ENCODE results near the gene ME3.

Gene ME3

GRCh38 chr11:86514453-86514852 is 158.0 kb downstream of the ME3 start:
- DNase-seq (ENCODE audit: low read depth in 2 of 2): no peak

- no peak for DNase-seq (ENCODE audit: low read depth in 2 of 2)
Observed at GRCh38 chr11:86513746-86514373, 158.6 kb downstream of the ME3 start.

- no peak for DNase-seq (ENCODE audit: low read depth in 2 of 2)
Observed at GRCh38 chr11:86513138-86513537, 159.3 kb downstream of the ME3 start.

- DNase-seq (ENCODE audit: low read depth in 2 of 2): no peak
Observed at GRCh38 chr11:86511086-86511551, 161.3 kb downstream of the ME3 start.

- no peak for DNase-seq (ENCODE audit: low read depth in 2 of 2)
Observed at GRCh38 chr11:86510674-86511073, 161.7 kb downstream of the ME3 start.

- DNase-seq (ENCODE audit: low read depth in 2 of 2): no peak
Observed at GRCh38 chr11:86510097-86510496, 162.3 kb downstream of the ME3 start.

GRCh38 chr11:86509588-86509974 is 162.8 kb downstream of the ME3 start:
- DNase-seq (ENCODE audit: low read depth in 2 of 2): no peak

GRCh38 chr11:86508604-86509587 is 163.5 kb downstream of the ME3 start:
- DNase-seq (ENCODE audit: low read depth in 2 of 2): no peak

GRCh38 chr11:86507249-86507845 is 165.1 kb downstream of the ME3 start:
- no peak for DNase-seq (ENCODE audit: low read depth in 2 of 2)

- no peak for DNase-seq (ENCODE audit: low read depth in 2 of 2)
Observed at GRCh38 chr11:86506235-86506634, 166.2 kb downstream of the ME3 start.

GRCh38 chr11:86503131-86503530 is 169.3 kb downstream of the ME3 start:
- no peak for DNase-seq (ENCODE audit: low read depth in 2 of 2)

GRCh38 chr11:86502137-86502642 is 170.2 kb downstream of the ME3 start:
- DNase-seq (ENCODE audit: low read depth in 2 of 2): no peak

GRCh38 chr11:86500500-86501140 is 171.8 kb downstream of the ME3 start:
- no peak for DNase-seq (ENCODE audit: low read depth in 2 of 2)

GRCh38 chr11:86499723-86500129 is 172.7 kb downstream of the ME3 start:
- DNase-seq (ENCODE audit: low read depth in 2 of 2): no peak

- DNase-seq (ENCODE audit: low read depth in 2 of 2): no peak
Observed at GRCh38 chr11:86497836-86498235, 174.6 kb downstream of the ME3 start.

GRCh38 chr11:86497310-86497709 is 175.1 kb downstream of the ME3 start:
- no peak for DNase-seq (ENCODE audit: low read depth in 2 of 2)

- no peak for DNase-seq (ENCODE audit: low read depth in 2 of 2)
Observed at GRCh38 chr11:86495351-86495750, 177.1 kb downstream of the ME3 start.

GRCh38 chr11:86492370-86493010 is 179.9 kb downstream of the ME3 start:
- DNase-seq (ENCODE audit: low read depth in 2 of 2): no peak

GRCh38 chr11:86491027-86491426 is 181.4 kb downstream of the ME3 start:
- no peak for DNase-seq (ENCODE audit: low read depth in 2 of 2)

GRCh38 chr11:86490582-86490981 is 181.8 kb downstream of the ME3 start:
- no peak for DNase-seq (ENCODE audit: low read depth in 2 of 2)

GRCh38 chr11:86489442-86489841 is 183.0 kb downstream of the ME3 start:
- no peak for DNase-seq (ENCODE audit: low read depth in 2 of 2)
